NB4 (cell line): ENCODE data around the gene SMIM7.

Experiments
- CTCF ChIP-seq: IDR thresholded peaks from one replicate; pipeline ENCODE4 v1.5.1; 2012; ENCODE audit warnings: low read depth, low read length
- MAX ChIP-seq: IDR thresholded peaks from 2 replicates; pipeline ENCODE4 v1.6.1; 2011; ENCODE audit warnings: low read depth, low read length
- MYC ChIP-seq: IDR thresholded peaks from 2 replicates; pipeline ENCODE4 v1.6.1; 2011; ENCODE audit warnings: low read depth, low read length

GRCh38 chr19:16640951-16641350, 19.0 kb downstream of the SMIM7 start:
- TF ChIP-seq CTCF, result no peak
- TF ChIP-seq MAX, result no peak
- no peak for TF ChIP-seq MYC
